NCI-H2171 (cell line): ENCODE results near the gene DENND11.

Experiments used
- DNase-seq: peaks from one replicate; lab custom pipeline; 2025; lab: John Stamatoyannopoulos, UW

DENND11 gene

GRCh38 chr7:141702047-141702567 lies at the start of gene DENND11:
Gene DENND11 (minus strand): TSS chr7:141702166. CDS start chr7:141702153, 13 bp downstream.
- DNase-seq: peak; percentile 43

GRCh38 chr7:141748396-141748795 lies 46.4 kb upstream of the DENND11 start:
- DNase-seq: no peak

- no peak for DNase-seq
Measured at GRCh38 chr7:141744131-141744530, 42.2 kb upstream of the DENND11 start.

- no peak for DNase-seq
Measured at GRCh38 chr7:141742229-141742628, 40.3 kb upstream of the DENND11 start.

GRCh38 chr7:141739250-141739649 lies 37.3 kb upstream of the DENND11 start:
- no peak for DNase-seq

- DNase-seq: no peak
Measured at GRCh38 chr7:141738592-141739013, 36.6 kb upstream of the DENND11 start.

- DNase-seq: peak; percentile 95
Measured at GRCh38 chr7:141737836-141738591, 36.0 kb upstream of the DENND11 start, which contains the start of gene SSBP1. Gene SSBP1 (plus strand): TSS chr7:141738358. CDS start chr7:141739167, 809 bp downstream.

GRCh38 chr7:141737118-141737835 lies 35.3 kb upstream of the DENND11 start:
- DNase-seq: no peak

GRCh38 chr7:141731476-141732149 lies 29.6 kb upstream of the DENND11 start:
- DNase-seq: no peak

- no peak for DNase-seq
Measured at GRCh38 chr7:141729020-141729419, 27.1 kb upstream of the DENND11 start.

- no peak for DNase-seq
Measured at GRCh38 chr7:141722529-141722928, 20.6 kb upstream of the DENND11 start.

GRCh38 chr7:141717450-141717849 lies 15.5 kb upstream of the DENND11 start:
- DNase-seq: no peak

- no peak for DNase-seq
Measured at GRCh38 chr7:141715794-141716689, 14.1 kb upstream of the DENND11 start.

- DNase-seq: no peak
Measured at GRCh38 chr7:141715018-141715417, 13.1 kb upstream of the DENND11 start.

GRCh38 chr7:141714571-141714970 lies 12.6 kb upstream of the DENND11 start:
- no peak for DNase-seq

GRCh38 chr7:141713890-141714289 lies 11.9 kb upstream of the DENND11 start:
- no peak for DNase-seq

- no peak for DNase-seq
Measured at GRCh38 chr7:141712603-141713255, 10.8 kb upstream of the DENND11 start.

- DNase-seq: no peak
Measured at GRCh38 chr7:141710301-141710700, 8.3 kb upstream of the DENND11 start.

- no peak for DNase-seq
Measured at GRCh38 chr7:141709749-141710148, 7.8 kb upstream of the DENND11 start.

GRCh38 chr7:141709318-141709717 lies 7.4 kb upstream of the DENND11 start:
- no peak for DNase-seq

GRCh38 chr7:141708351-141708750 lies 6.4 kb upstream of the DENND11 start, which contains the start of gene WEE2:
Gene WEE2 (plus strand): TSS chr7:141708353. CDS start chr7:141708759, 406 bp downstream.
- no peak for DNase-seq
